GM23338 (cell line): ENCODE results near the gene ARHGEF40. TPM values are rescaled to one million over a fixed set of nuclear protein-coding genes. Genes with fewer than 3 reads are reported as not detected.

ENCODE experiments used
- ATAC-seq: fragments of 200-7000 bp; cut with Tn5 transposase; 3 replicates; pipeline ENCODE4 v1.9.1; 2020
- DNase-seq: peaks from one replicate; pipeline ENCODE4 v3.0.0-alpha.2; 2015; ENCODE audit warnings: low spot score
- H2AFZ ChIP-seq: fragments of 200-600 bp; sonication (generic); 2 replicates; pipeline ENCODE4 v1.8.0; 2016; ENCODE audit warnings: antibody characterized with exemption, mild to moderate bottlenecking, moderate library complexity
- H3F3A ChIP-seq: fragments of 200-600 bp; sonication (generic); replicated peaks from 2 replicates; pipeline ENCODE4 v1.8.0; 2017; ENCODE audit warnings: antibody characterized with exemption, mixed run types, low read depth
- H3K27ac ChIP-seq: fragments of 200-600 bp; sonication (generic); 2 replicates; pipeline ENCODE4 v1.6.1; 2016; ENCODE audit warnings: low read depth
- H3K27me3 ChIP-seq: fragments of 200-600 bp; sonication (generic); 2 replicates; pipeline ENCODE4 v1.8.0; 2016; ENCODE audit warnings: mild to moderate bottlenecking, mixed run types, moderate library complexity; ENCODE audit not compliant: insufficient read depth
- H3K36me3 ChIP-seq: fragments of 200-600 bp; sonication (generic); 2 replicates; pipeline ENCODE4 v1.8.0; 2016; ENCODE audit warnings: mild to moderate bottlenecking; ENCODE audit not compliant: insufficient read depth
- H3K4me1 ChIP-seq: fragments of 200-600 bp; sonication (generic); 2 replicates; pipeline ENCODE4 v1.8.0; 2016; ENCODE audit warnings: mild to moderate bottlenecking, moderate library complexity; ENCODE audit not compliant: insufficient read depth
- H3K4me2 ChIP-seq: fragments of 200-600 bp; sonication (generic); 2 replicates; pipeline ENCODE4 v1.7.1; 2017; ENCODE audit warnings: mixed run types
- H3K4me3 ChIP-seq: fragments of 200-600 bp; sonication (generic); 2 replicates; pipeline ENCODE4 v1.6.1; 2016; ENCODE audit warnings: mixed run types
- H3K79me2 ChIP-seq: fragments of 200-600 bp; sonication (generic); replicated peaks from 2 replicates; pipeline ENCODE4 v1.8.0; 2017; ENCODE audit warnings: mild to moderate bottlenecking; ENCODE audit not compliant: insufficient read depth
- H3K9me2 ChIP-seq: fragments of 200-600 bp; sonication (generic); 2 replicates; pipeline ENCODE4 v1.8.0; 2017; ENCODE audit not compliant: insufficient read depth
- H4K20me1 ChIP-seq: fragments of 200-600 bp; sonication (generic); replicated peaks from 2 replicates; pipeline ENCODE4 v1.8.0; 2017; ENCODE audit warnings: mild to moderate bottlenecking; ENCODE audit not compliant: insufficient read depth
- H3K27ac Mint-ChIP-seq: 2 replicates; pipeline ENCODE4 v1.8.0; 2020; ENCODE audit warnings: inconsistent platforms, mild to moderate bottlenecking, moderate library complexity, mixed read lengths
- H3K27me3 Mint-ChIP-seq: 3 replicates; pipeline ENCODE4 v1.8.0; 2022; ENCODE audit warnings: low read depth, mild to moderate bottlenecking, moderate library complexity, mixed read lengths, inconsistent platforms; ENCODE audit not compliant: insufficient read depth, poor library complexity
- H3K36me3 Mint-ChIP-seq: 3 replicates; pipeline ENCODE4 v1.8.0; 2021; ENCODE audit warnings: low read depth, mild to moderate bottlenecking, inconsistent platforms, moderate library complexity, mixed read lengths
- H3K4me1 Mint-ChIP-seq: 3 replicates; pipeline ENCODE4 v1.8.0; 2020; ENCODE audit warnings: mild to moderate bottlenecking, inconsistent platforms, mixed read lengths
- H3K4me3 Mint-ChIP-seq: 3 replicates; pipeline ENCODE4 v1.8.0; 2021; ENCODE audit warnings: moderate library complexity, mild to moderate bottlenecking, inconsistent platforms, mixed read lengths
- H3K9me3 Mint-ChIP-seq: 3 replicates; pipeline ENCODE4 v1.8.0; 2020; ENCODE audit warnings: moderate library complexity, mild to moderate bottlenecking, inconsistent platforms, mixed read lengths
- CREB1 ChIP-seq: fragments of 250-450 bp; sonication (Bioruptor Pico); IDR thresholded peaks from 2 replicates; pipeline ENCODE4 v1.5.0; 2020; ENCODE audit warnings: low read depth, mild to moderate bottlenecking, moderate library complexity
- CTCF ChIP-seq, 2 experiments: fragments of 200-600 bp in 1 of 2; sonication (generic) in 1 of 2; conservative IDR thresholded peaks; 2 replicates each; pipeline versions ENCODE4 v1.5.1 to v1.6.1; 2016 to 2017; ENCODE audit warnings: antibody characterized with exemption in 2 of 2, low read depth in 2 of 2, mild to moderate bottlenecking in 2 of 2, moderate library complexity in 1 of 2
- EZH2 ChIP-seq: fragments of 200-600 bp; sonication (generic); IDR thresholded peaks from one replicate; pipeline ENCODE4 v1.8.0; 2017; ENCODE audit warnings: antibody characterized with exemption, mild to moderate bottlenecking, low read depth; ENCODE audit not compliant: unreplicated experiment
- EZH2phosphoT487 ChIP-seq: fragments of 200-600 bp; sonication (generic); IDR thresholded peaks from one replicate; pipeline ENCODE4 v1.8.1; 2018; ENCODE audit warnings: antibody characterized with exemption; ENCODE audit not compliant: unreplicated experiment
- POLR2AphosphoS5 ChIP-seq: IDR thresholded peaks from 2 replicates; pipeline ENCODE4 v1.6.1; 2016; ENCODE audit warnings: antibody characterized with exemption, low read depth
- ZNF331 ChIP-seq: fragments of 250-450 bp; sonication (Bioruptor Pico); IDR thresholded peaks from 2 replicates; pipeline ENCODE4 v1.5.0; 2020; ENCODE audit warnings: low read depth, mild to moderate bottlenecking, moderate library complexity
- ZNF462 ChIP-seq: fragments of 250-450 bp; sonication (Bioruptor Pico); IDR thresholded peaks from 2 replicates; pipeline ENCODE4 v1.5.0; 2020; ENCODE audit warnings: mild to moderate bottlenecking, moderate library complexity
- polyA plus RNA-seq: library from polyadenylated mRNA; unstranded; fragments of >200 nt; fragmentation: Nextera tagmentation; extraction: Ambion mirVana; gene quantifications from 2 replicates; pipeline ENCODE4 v1.2.1, GENCODE V29; 2016
- total RNA-seq: library from RNA; depleted of rRNA; stranded (reverse); fragments of >200 nt; shearing (Covaris generic); gene quantifications from 2 replicates; pipeline ENCODE4 v1.2.3, GENCODE V29; 2014

Gene ARHGEF40
- total and polyA plus RNA-seq, 2 experiments from 2014 or later, result 17.7 to 44.6 TPM

DNA sequence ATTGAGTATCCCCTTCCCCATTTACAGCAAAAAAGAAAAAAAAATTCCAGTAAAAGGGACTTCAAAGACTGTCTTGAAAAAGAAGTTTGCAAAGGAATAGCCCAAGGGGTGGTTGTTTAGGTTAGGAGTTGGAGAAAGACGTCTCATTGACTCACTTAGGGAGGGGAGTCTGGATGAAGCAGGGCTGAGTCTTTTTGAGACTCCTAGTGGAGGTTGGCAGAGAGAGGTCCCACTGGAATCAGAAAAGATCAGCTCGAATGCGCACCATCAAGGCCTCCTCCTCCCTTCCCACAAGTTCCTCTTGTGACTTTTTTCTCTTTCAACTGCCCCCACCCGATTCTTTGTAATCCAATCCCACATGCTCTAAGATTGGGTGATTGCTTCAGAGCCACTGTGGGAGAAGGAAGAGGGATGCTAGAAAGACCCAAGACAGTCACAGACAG lies 1.9 kb downstream of the ARHGEF40 start (continued):
- TF ChIP-seq ZNF462 (CRISPR knock-in tag), result no peak
- no peak for TF ChIP-seq EZH2
- no peak for TF ChIP-seq POLR2AphosphoS5
- TF ChIP-seq EZH2phosphoT487, result no peak
- no peak for TF ChIP-seq CTCF (conservative IDR thresholded peaks at IDR 0.05; ENCODE audit: low read depth in 2 of 2)
- no peak for TF ChIP-seq CREB1 (CRISPR knock-in tag)

DNA sequence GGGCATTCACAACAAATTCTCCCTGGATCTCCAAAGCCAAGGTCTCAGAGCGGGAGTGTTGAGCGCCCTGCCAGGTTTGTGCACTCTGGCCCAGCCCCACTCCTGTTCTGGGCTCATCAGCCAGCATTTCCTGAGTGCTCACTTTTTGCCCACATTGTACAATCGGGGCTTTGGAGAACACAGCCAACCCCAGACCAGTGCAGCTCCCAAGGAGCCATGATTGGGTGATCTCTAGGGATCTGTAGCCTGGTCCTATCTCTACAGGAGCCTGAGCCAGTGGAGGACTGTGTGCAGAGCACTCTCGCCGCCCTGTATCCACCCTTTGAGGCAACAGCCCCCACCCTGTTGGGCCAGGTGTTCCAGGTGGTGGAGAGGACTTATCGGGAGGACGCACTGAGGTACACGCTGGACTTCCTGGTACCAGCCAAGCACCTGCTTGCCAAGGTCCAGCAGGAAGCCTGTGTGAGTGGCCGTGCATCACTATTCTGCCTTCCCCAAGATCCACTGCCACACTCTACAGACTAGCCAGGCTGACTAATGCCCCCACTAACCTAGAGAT lies 2.8 kb downstream of the ARHGEF40 start:
- Mint-ChIP-seq H3K4me1 (peaks cover 27% of the 10 kb centered on the region), H3K27me3 (peaks cover 20% of the 10 kb centered on the region), H3K4me3 (peak overlapping the region; percentile 97), H3K9me3 (no peaks in the 10 kb centered on the region; the same call in 1 of the 3 replicates), H3K27ac (no peak overlapping the region), H3K36me3 (peaks cover 53% of the 10 kb centered on the region)
- Histone ChIP-seq H3K4me2 (peak overlapping the region; percentile 98; the same call in 1 of the 2 replicates), H4K20me1 (peaks cover 3% of the 10 kb centered on the region; the same call in 1 of the 2 replicates), H2AFZ (no peak overlapping the region), H3F3A (peaks cover 17% of the 10 kb centered on the region), H3K27me3 (peaks cover 13% of the 10 kb centered on the region), H3K36me3 (peaks cover 12% of the 10 kb centered on the region; the same call in 1 of the 2 replicates), H3K9me2 (no peaks in the 10 kb centered on the region), H3K79me2 (peaks cover 6% of the 10 kb centered on the region), H3K4me1 (peaks cover 13% of the 10 kb centered on the region), H3K4me3 (no peak overlapping the region), H3K27ac (no peak overlapping the region)
- DNase-seq, result no peak
- ATAC-seq, result no peak
- no peak for TF ChIP-seq EZH2phosphoT487
- no peak for TF ChIP-seq EZH2
- TF ChIP-seq ZNF331 (CRISPR knock-in tag), result no peak
- TF ChIP-seq CTCF (conservative IDR thresholded peaks at IDR 0.05; ENCODE audit: low read depth in 2 of 2), result no peak
- no peak for TF ChIP-seq POLR2AphosphoS5
